ENCODE data around the gene SPIN1.

The SPIN1 gene

DNA sequence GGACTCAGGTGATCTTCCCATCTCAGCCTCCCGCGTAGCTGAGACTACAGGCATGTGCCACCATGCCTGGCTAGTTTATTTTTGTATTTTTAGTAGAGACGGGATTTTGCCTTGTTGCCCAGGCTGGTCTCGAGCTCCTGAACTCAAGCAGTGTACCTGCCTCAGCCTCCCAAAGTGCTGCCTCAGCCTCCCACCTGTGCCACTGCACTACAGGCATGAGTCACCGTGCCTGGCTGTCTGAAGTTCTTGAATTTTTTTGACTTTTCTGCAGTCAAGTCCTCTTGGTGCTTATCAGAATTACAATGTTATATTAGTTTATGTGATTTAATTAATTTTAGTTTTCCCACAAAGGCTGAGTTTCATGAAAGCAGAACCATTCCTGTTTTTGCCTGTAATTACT lies 9.8 kb downstream of the SPIN1 start:
- TF ChIP-seq, protein P1, sequence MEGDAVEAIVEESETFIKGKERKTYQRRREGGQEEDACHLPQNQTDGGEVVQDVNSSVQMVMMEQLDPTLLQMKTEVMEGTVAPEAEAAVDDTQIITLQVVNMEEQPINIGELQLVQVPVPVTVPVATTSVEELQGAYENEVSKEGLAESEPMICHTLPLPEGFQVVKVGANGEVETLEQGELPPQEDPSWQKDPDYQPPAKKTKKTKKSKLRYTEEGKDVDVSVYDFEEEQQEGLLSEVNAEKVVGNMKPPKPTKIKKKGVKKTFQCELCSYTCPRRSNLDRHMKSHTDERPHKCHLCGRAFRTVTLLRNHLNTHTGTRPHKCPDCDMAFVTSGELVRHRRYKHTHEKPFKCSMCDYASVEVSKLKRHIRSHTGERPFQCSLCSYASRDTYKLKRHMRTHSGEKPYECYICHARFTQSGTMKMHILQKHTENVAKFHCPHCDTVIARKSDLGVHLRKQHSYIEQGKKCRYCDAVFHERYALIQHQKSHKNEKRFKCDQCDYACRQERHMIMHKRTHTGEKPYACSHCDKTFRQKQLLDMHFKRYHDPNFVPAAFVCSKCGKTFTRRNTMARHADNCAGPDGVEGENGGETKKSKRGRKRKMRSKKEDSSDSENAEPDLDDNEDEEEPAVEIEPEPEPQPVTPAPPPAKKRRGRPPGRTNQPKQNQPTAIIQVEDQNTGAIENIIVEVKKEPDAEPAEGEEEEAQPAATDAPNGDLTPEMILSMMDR (IDR thresholded peaks at IDR 0.05), result no peak
- H3K4me3 ChIP-seq, result no peak overlapping the region
- H3K27ac ChIP-seq, result no peak overlapping the region
- DNase-seq (ENCODE audit: low spot score), result no peak

DNA sequence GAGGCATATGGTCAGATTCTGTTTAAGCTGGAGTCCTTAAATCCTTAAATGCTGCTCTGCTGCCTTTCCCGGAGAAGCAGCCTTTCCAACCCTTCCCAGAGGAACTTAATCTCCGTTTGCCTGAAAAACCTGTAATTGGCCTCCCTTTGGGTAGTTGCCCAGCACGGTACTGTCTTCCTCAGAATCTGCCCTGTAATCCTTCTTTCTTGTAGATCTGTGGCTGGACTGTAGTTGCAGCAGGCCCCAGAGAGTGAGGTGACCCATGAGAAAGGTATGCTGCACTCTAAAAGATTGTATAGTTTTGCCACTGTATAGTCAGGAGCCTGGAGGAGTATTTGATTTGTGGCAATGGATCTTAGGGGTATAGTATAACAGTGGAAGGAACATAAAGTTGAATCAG lies 11.7 kb downstream of the SPIN1 start:
- H3K4me3 ChIP-seq, result no peak overlapping the region
- DNase-seq (ENCODE audit: low spot score), result no peak

DNA sequence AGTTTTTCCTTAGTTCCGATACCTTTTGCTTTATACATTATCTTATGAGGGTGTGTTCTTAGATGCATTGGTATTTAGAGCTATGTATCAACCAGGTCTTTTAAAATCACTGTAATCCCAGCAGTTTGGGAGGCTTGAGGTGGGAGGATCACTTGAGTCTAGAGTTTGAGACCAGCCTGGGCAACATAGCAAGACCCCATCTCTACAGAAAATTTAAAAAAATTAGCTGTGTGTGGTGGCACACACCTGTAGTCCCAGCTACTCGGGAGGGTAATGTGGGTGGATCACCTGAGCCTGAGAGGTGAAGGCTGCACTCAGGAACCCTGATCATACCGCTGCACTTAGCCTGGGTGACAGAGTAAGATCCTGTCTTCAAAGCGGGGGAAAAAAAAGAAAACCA lies 15.1 kb downstream of the SPIN1 start:
- Histone ChIP-seq H3K4me3 (no peak overlapping the region), H3K27ac (no peak overlapping the region)
- no peak for DNase-seq (ENCODE audit: low spot score)
- TF ChIP-seq, protein P1 (IDR thresholded peaks at IDR 0.05), result no peak

More for the DNA sequence above, 11.7 kb downstream of the SPIN1 start:
- no peak overlapping the region for H3K27ac ChIP-seq
- TF ChIP-seq, protein P1 (IDR thresholded peaks at IDR 0.05), result no peak

DNA sequence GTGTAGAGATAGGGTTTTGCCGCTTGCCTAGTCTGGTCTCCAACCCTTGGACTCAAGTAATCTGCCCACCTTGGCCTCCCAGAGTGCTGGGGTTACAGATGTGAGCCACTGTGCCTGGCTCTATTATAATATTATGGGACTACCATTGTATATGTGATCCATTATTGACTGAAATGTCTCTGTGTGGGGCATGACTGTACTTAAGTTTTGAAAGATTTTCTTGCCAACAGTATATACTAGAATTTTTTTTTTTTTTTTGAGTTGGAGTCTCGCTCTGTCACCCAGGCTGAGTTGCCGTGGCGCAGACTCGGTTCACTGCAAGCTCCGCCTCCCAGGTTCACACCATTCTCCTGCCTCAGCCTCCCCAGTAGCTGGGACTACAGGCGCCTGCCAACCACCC lies 17.8 kb downstream of the SPIN1 start:
- H3K4me3 ChIP-seq, result no peak overlapping the region
- TF ChIP-seq, protein P1 (IDR thresholded peaks at IDR 0.05), result no peak
- DNase-seq (ENCODE audit: low spot score), result no peak

DNA sequence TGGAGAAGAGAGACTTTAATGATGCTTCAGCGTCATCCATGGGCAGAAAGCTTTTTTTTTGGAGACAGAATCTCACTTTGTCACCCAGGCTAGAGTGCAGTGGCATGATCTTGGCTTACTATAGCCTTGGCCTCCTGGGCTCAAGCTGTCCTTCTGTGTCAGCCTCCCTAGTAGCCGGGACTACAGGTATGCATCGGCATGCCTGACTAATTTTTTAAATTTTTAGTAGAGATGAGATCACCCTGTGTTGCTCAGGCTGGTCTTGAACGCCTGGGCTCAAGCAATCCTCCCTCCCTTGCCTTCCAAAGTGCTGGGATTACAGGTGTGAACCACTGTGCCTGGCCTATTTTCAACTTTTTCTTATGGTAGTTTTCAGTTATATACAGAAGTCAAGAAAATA lies 23.2 kb downstream of the SPIN1 start:
- TF ChIP-seq, protein P1 (IDR thresholded peaks at IDR 0.05), result no peak
- DNase-seq (ENCODE audit: low spot score), result no peak
- Histone ChIP-seq H3K4me3 (no peak overlapping the region), H3K27ac (no peak overlapping the region)

More for the DNA sequence above, 17.8 kb downstream of the SPIN1 start:
- H3K27ac ChIP-seq, result no peak overlapping the region

DNA sequence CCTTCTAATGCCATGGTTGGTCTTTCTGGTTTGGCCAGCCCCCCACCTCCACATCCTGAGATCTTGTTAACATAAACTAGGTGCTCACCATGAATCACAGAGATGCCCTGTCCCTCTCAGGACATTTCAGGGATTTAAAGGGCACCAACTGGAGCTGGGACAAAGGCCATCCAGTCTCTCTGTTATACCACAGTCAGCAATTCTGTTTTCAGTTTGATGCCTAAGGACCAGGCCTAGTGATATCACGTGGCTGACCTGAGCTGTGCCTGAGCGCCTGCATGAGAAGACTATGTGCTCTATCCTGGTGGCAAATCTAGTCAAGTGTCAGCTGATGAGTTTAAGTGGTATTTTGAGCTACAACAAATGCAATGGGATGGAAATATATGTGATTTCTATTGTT lies 26.1 kb downstream of the SPIN1 start:
- DNase-seq (ENCODE audit: low spot score), result no peak
- H3K27ac ChIP-seq, result no peak overlapping the region
- no peak overlapping the region for H3K4me3 ChIP-seq
- TF ChIP-seq, protein P1 (IDR thresholded peaks at IDR 0.05), result no peak

DNA sequence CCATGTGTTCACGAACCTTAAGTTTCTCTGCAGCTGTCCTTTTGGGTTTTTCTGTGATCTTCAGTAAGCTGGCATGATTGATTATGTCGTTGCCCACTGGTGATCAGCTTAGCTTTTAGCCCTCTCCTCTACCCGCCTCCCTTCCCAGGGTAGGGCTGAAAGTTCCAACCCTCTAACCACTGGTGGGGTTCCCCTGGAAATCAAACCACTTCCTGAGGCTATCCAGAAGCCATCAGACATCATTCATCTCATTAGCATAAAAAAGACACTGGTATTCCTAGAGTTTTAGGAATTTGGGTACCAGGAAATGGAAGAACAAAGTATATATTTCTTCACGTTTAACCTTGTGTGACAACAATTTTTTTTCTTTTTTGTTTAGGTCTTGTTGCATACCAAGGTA lies 29.8 kb downstream of the SPIN1 start:
- H3K4me3 ChIP-seq, result no peak overlapping the region
- TF ChIP-seq, protein P1 (IDR thresholded peaks at IDR 0.05), result no peak
- H3K27ac ChIP-seq, result no peak overlapping the region
- DNase-seq (ENCODE audit: low spot score), result no peak

Data from coronary artery (tissue), 2 donors.